ENCODE data around the gene INPP5A. TPM values are rescaled to one million over a fixed set of nuclear protein-coding genes. Genes with fewer than 3 reads are reported as not detected.

INPP5A gene
- total RNA-seq, 1 experiment from 2014 or later, result 12.3 TPM

- H2AFZ ChIP-seq (ENCODE audit: low read depth, low read length, poor library complexity, severe bottlenecking), result no peak overlapping the region
- CTCF ChIA-PET, result no interaction called here
- no peaks in the 10 kb centered on the region for H3K9me2 ChIP-seq (ENCODE audit: insufficient read depth)
- H3K27me3 ChIP-seq (ENCODE audit: insufficient read depth, low read length), result no peaks in the 10 kb centered on the region
- no peak overlapping the region for H3K9ac ChIP-seq (ENCODE audit: low read length)
- no peak for DNase-seq (ENCODE audit: low read depth, low spot score)
- no peaks in the 10 kb centered on the region for H3K9me3 ChIP-seq (ENCODE audit: control insufficient read depth in 1 of 2, insufficient read depth in 1 of 2, low read depth in 1 of 2, low read length in 2 of 2)
- RAD21 ChIA-PET (ENCODE audit: low non-redundant PET in 1 of 2, low total read pairs in 2 of 2, uncharacterized antibody in 2 of 2, unreplicated experiment in 2 of 2), result no interaction called here
- no peaks in the 10 kb centered on the region for H4K20me1 ChIP-seq (ENCODE audit: insufficient read depth)
- TF ChIP-seq CBX3 (IDR thresholded peaks at IDR 0.05; ENCODE audit: low read depth) (no peak), EZH2 (IDR thresholded peaks at IDR 0.05) (no peak), EGR1 (IDR thresholded peaks at IDR 0.05; ENCODE audit: low read depth) (no peak), SP1 (IDR thresholded peaks at IDR 0.05; ENCODE audit: low read depth) (no peak), SIN3A (IDR thresholded peaks at IDR 0.05; ENCODE audit: low read depth) (no peak), FOSL1 (IDR thresholded peaks at IDR 0.05; ENCODE audit: low read depth) (no peak), REST (IDR thresholded peaks at IDR 0.05; ENCODE audit: low read depth) (no peak)
- TF ChIP-seq, protein P1, sequence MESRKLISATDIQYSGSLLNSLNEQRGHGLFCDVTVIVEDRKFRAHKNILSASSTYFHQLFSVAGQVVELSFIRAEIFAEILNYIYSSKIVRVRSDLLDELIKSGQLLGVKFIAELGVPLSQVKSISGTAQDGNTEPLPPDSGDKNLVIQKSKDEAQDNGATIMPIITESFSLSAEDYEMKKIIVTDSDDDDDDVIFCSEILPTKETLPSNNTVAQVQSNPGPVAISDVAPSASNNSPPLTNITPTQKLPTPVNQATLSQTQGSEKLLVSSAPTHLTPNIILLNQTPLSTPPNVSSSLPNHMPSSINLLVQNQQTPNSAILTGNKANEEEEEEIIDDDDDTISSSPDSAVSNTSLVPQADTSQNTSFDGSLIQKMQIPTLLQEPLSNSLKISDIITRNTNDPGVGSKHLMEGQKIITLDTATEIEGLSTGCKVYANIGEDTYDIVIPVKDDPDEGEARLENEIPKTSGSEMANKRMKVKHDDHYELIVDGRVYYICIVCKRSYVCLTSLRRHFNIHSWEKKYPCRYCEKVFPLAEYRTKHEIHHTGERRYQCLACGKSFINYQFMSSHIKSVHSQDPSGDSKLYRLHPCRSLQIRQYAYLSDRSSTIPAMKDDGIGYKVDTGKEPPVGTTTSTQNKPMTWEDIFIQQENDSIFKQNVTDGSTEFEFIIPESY (IDR thresholded peaks at IDR 0.05; ENCODE audit: extremely low read depth, insufficient replicate concordance, low read length), result no peak
- TF ChIP-seq, protein P2, sequence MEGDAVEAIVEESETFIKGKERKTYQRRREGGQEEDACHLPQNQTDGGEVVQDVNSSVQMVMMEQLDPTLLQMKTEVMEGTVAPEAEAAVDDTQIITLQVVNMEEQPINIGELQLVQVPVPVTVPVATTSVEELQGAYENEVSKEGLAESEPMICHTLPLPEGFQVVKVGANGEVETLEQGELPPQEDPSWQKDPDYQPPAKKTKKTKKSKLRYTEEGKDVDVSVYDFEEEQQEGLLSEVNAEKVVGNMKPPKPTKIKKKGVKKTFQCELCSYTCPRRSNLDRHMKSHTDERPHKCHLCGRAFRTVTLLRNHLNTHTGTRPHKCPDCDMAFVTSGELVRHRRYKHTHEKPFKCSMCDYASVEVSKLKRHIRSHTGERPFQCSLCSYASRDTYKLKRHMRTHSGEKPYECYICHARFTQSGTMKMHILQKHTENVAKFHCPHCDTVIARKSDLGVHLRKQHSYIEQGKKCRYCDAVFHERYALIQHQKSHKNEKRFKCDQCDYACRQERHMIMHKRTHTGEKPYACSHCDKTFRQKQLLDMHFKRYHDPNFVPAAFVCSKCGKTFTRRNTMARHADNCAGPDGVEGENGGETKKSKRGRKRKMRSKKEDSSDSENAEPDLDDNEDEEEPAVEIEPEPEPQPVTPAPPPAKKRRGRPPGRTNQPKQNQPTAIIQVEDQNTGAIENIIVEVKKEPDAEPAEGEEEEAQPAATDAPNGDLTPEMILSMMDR (IDR thresholded peaks at IDR 0.05 in 2 of 3, conservative IDR thresholded peaks at IDR 0.05 in 1 of 3; ENCODE audit: borderline replicate concordance in 1 of 3, insufficient read depth in 1 of 3, low read depth in 2 of 3, low read length in 2 of 3), result no peak
- BruUV-seq (replicated peaks), result no TSS peak
- no peak for ATAC-seq
- no peak overlapping the region for H3K4me3 ChIP-seq (replicated peaks in 1 of 2; ENCODE audit: low read depth in 1 of 2, low read length in 2 of 2)
- H3K4me2 ChIP-seq (ENCODE audit: low read length), result no peak overlapping the region
- H3K27ac ChIP-seq (ENCODE audit: low read depth, low read length), result no peak overlapping the region
- no peaks in the 10 kb centered on the region for H3K4me1 ChIP-seq (ENCODE audit: control insufficient read depth in 1 of 2, insufficient read depth in 2 of 2, low read length in 2 of 2)
- no peaks in the 10 kb centered on the region for H3K79me2 ChIP-seq (ENCODE audit: insufficient read depth, low read length)
- POLR2A ChIA-PET, result no interaction called here
- intact Hi-C loops (cut with micrococcal nuclease), result no loop called here
- H3K36me3 ChIP-seq (ENCODE audit: control insufficient read depth in 1 of 2, insufficient read depth in 2 of 2, low read length in 2 of 2), result no peaks in the 10 kb centered on the region
These were observed 49.3 kb upstream of the INPP5A start for GRCh38 chr10:132488231-132488821.
